Measurements from ENCODE around the gene LRRC55.

Gene LRRC55

GRCh38 chr11:57235761-57236703 lies 54.3 kb downstream of the LRRC55 start:
- DNase-seq = no peak

GRCh38 chr11:57237204-57237681 lies 55.5 kb downstream of the LRRC55 start, which contains the start of gene APLNR:
Gene APLNR (minus strand): TSS chr11:57237250. CDS start chr11:57237004, 246 bp downstream.
- no peak for DNase-seq
- no peak for ATAC-seq

More at GRCh38 chr11:57235761-57236703, 54.3 kb downstream of the LRRC55 start:
- ATAC-seq = no peak

GRCh38 chr11:57239348-57239747 lies 57.6 kb downstream of the LRRC55 start:
- ATAC-seq = no peak

DNA sequence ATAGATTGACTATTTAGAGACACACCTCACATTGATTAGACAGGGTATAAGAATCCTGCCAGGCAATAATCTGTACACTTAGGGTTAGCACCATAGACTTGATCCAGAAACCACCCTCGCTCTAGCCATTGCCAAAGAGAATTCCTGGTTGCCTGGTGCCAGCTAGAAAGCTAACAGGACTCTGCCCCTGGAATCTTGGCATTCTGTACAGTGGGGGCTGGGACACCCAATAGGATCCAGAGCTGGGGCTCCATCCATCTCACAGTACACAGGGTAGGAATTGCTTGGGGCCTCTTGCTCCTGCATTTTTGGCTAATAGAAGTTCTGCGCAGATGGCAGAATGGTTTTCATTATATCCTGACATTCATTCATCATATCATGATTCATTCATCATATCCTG lies 58.3 kb downstream of the LRRC55 start:
- no peak for DNase-seq
- ATAC-seq = no peak

More at GRCh38 chr11:57239348-57239747, 57.6 kb downstream of the LRRC55 start:
- no peak for DNase-seq

DNA sequence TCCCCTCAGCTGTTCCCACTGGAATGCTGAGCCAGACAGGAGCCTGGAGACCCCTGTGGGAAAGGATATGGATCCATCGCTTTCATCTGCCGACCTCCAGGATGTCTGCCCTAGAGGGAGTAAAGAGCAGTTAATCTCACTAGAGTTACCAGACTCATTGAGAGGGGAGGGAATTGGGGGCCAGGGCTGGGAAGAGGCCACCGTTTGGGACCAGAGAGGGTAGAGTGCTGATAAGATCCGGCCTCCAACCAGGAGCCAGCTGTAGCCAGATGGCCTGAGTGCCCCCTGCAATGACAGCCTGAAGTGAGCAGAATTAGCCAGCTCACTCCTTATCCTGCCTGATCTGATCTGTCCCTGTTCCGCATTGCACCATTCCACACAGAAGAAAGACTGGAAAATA lies 59.0 kb downstream of the LRRC55 start:
- no peak for DNase-seq
- no peak for ATAC-seq

Data from stimulated activated naive CD8-positive, alpha-beta T cell treated with anti-CD3 and anti-CD28 coated beads, Interleukin-15, Interleukin-2, amounts not matched to agents 100 U/mL and 50 U/mL, for 24 hours (primary cell).